Keratinocyte (primary cell): ENCODE data around the gene TNIK.

Source experiments
- EZH2 ChIP-seq: IDR thresholded peaks from one replicate; pipeline ENCODE4 v1.6.1; 2012; ENCODE audit warnings: inconsistent platforms, mild to moderate bottlenecking, low read length, moderate library complexity
- TF ChIP-seq, protein P1 (sequence below), 3 experiments: IDR thresholded peaks in 1 of 3; conservative IDR thresholded peaks in 1 of 3; optimal IDR thresholded peaks in 1 of 3; 2 replicates in 2 of 3; 3 replicates in 1 of 3; pipeline versions ENCODE3 to v1.5.1; 2011; ENCODE audit warnings: low read length in 3 of 3, mild to moderate bottlenecking in 3 of 3, moderate library complexity in 2 of 3, control low read depth in 1 of 3, inconsistent platforms in 1 of 3; ENCODE audit not compliant: insufficient read depth in 2 of 3; ENCODE audit errors: extremely low read depth in 1 of 3

DNA sequence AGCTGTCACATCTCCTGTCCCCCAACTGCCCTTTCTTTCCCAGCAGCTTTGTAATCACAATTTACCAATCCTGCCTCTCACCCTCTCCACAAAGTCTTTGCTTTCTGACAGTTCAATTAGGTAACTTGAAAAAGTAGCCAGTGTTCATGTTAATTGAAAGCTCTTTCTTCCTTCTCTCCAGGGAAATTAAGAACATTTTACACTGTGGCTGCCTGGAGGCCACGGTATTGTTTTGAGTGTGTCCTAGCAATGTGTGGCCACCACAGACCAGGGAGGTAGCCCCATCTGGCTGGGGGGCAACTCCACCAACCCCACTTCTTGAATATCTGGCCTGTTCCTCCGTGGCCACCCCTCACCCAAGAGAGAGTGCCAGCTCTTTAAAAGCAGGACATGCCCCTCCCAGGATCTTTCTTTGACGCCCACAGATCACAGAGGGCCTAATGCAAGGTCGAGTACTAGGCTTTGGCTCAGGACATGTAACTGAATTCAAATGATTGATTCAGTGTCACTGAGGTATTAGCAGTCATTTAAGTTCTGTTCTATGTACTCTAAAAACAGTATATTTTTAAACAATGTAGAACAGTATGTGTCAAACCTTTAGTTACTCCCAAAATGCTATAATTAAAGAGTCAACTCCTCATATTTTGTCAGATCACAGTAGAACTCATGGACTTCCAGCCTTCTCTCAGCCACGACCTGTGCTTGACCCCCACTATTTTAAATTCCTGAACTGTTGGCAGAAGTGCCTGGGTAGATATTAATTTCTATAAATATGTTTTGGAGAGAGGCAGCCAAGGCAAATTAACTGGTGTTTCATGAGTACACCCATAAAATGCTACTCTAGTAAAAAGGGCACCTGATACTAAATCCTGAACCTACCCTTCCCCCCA, 164.5 kb downstream of the TNIK start:
- no peak for TF ChIP-seq EZH2
- TF ChIP-seq, protein P1, sequence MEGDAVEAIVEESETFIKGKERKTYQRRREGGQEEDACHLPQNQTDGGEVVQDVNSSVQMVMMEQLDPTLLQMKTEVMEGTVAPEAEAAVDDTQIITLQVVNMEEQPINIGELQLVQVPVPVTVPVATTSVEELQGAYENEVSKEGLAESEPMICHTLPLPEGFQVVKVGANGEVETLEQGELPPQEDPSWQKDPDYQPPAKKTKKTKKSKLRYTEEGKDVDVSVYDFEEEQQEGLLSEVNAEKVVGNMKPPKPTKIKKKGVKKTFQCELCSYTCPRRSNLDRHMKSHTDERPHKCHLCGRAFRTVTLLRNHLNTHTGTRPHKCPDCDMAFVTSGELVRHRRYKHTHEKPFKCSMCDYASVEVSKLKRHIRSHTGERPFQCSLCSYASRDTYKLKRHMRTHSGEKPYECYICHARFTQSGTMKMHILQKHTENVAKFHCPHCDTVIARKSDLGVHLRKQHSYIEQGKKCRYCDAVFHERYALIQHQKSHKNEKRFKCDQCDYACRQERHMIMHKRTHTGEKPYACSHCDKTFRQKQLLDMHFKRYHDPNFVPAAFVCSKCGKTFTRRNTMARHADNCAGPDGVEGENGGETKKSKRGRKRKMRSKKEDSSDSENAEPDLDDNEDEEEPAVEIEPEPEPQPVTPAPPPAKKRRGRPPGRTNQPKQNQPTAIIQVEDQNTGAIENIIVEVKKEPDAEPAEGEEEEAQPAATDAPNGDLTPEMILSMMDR (optimal IDR thresholded peaks at IDR 0.05 in 1 of 3, IDR thresholded peaks at IDR 0.05 in 1 of 3, conservative IDR thresholded peaks at IDR 0.05 in 1 of 3; ENCODE audit: extremely low read depth in 1 of 3, insufficient read depth in 2 of 3, low read length in 3 of 3): no peak
